ENCODE results near the gene NSMF. TPM values are rescaled to one million over a fixed set of nuclear protein-coding genes. Genes with fewer than 3 reads are reported as not detected.

The NSMF gene
- polyA plus RNA-seq, 1 experiment, result 35.7 TPM

DNA sequence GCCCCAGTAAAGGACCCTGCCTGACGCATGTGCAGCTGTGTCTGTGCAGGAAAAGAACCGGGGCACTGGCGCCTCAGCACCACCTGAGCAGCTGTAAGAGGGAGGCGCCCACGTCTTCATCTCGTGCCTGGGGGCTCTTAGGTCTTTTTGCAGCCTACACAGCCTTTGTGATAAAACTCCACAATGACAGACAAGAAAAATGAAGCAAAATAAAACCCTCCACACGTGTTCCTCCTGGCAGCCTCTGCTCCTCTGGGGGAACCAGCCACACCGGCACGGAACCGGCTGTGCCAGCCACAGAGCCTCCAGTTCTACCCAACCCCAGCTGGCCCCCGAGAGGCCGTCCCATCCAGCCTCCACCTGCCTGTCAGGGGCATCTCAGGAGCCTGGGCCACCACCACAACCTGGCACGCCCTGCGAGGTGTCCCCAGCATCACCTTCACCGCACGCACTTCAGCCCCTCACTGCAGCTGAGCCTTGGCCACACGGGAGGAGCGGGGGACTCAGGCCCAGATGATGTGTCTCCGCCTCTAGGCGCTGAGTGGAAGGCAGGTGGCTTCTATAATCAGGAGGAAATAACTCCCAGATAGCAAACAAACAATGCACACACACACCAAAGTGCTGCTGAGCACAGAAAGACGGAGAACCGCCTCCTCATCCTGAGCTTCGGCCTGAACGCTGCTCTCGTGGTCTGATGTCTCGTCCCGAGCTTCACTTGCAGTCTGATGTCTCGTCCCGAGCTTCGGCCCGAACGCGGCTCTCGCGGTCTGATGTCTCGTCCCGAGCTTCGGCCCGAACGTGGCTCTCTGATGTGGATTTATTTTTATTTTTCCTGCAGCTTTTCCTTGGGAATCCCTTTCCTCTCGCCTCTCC lies 28.6 kb upstream of the NSMF start:
- ChIA-PET CTCF (no interaction called here), POLR2A (no interaction called here)
- DNase-seq (ENCODE audit: low read depth), result no peak
- TF ChIP-seq, protein P1, sequence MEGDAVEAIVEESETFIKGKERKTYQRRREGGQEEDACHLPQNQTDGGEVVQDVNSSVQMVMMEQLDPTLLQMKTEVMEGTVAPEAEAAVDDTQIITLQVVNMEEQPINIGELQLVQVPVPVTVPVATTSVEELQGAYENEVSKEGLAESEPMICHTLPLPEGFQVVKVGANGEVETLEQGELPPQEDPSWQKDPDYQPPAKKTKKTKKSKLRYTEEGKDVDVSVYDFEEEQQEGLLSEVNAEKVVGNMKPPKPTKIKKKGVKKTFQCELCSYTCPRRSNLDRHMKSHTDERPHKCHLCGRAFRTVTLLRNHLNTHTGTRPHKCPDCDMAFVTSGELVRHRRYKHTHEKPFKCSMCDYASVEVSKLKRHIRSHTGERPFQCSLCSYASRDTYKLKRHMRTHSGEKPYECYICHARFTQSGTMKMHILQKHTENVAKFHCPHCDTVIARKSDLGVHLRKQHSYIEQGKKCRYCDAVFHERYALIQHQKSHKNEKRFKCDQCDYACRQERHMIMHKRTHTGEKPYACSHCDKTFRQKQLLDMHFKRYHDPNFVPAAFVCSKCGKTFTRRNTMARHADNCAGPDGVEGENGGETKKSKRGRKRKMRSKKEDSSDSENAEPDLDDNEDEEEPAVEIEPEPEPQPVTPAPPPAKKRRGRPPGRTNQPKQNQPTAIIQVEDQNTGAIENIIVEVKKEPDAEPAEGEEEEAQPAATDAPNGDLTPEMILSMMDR (IDR thresholded peaks at IDR 0.05; ENCODE audit: insufficient read depth, low read depth, low read length), result no peak
- H3K36me3 ChIP-seq (ENCODE audit: control insufficient read depth, insufficient read depth, low read length), result no peaks in the 10 kb centered on the region
- no peak overlapping the region for H3K4me3 ChIP-seq (ENCODE audit: low read depth, low read length)
- no peaks in the 10 kb centered on the region for H3K27me3 ChIP-seq (ENCODE audit: control insufficient read depth, insufficient read depth, low read length)

GRCh38 chr9:137486545-137487453 lies 27.7 kb upstream of the NSMF start:
- ChIA-PET POLR2A (no interaction called here), CTCF (no interaction called here)

GRCh38 chr9:137486141-137486490 lies 27.0 kb upstream of the NSMF start:
- Histone ChIP-seq H3K36me3 (ENCODE audit: control insufficient read depth, insufficient read depth, low read length) (no peaks in the 10 kb centered on the region), H3K4me3 (ENCODE audit: low read depth, low read length) (no peak overlapping the region), H3K27me3 (ENCODE audit: control insufficient read depth, insufficient read depth, low read length) (no peaks in the 10 kb centered on the region)
- no peak for DNase-seq (ENCODE audit: low read depth)
- POLR2A ChIA-PET, result no interaction called here
- CTCF ChIA-PET, result no interaction called here
- TF ChIP-seq, protein P1 (IDR thresholded peaks at IDR 0.05; ENCODE audit: insufficient read depth, low read depth, low read length), result no peak

More at GRCh38 chr9:137486545-137487453, 27.7 kb upstream of the NSMF start:
- DNase-seq (ENCODE audit: low read depth), result no peak
- Histone ChIP-seq H3K36me3 (ENCODE audit: control insufficient read depth, insufficient read depth, low read length) (no peaks in the 10 kb centered on the region), H3K27me3 (ENCODE audit: control insufficient read depth, insufficient read depth, low read length) (no peaks in the 10 kb centered on the region), H3K4me3 (ENCODE audit: low read depth, low read length) (no peak overlapping the region)
- TF ChIP-seq, protein P1 (IDR thresholded peaks at IDR 0.05; ENCODE audit: insufficient read depth, low read depth, low read length), result no peak

DNA sequence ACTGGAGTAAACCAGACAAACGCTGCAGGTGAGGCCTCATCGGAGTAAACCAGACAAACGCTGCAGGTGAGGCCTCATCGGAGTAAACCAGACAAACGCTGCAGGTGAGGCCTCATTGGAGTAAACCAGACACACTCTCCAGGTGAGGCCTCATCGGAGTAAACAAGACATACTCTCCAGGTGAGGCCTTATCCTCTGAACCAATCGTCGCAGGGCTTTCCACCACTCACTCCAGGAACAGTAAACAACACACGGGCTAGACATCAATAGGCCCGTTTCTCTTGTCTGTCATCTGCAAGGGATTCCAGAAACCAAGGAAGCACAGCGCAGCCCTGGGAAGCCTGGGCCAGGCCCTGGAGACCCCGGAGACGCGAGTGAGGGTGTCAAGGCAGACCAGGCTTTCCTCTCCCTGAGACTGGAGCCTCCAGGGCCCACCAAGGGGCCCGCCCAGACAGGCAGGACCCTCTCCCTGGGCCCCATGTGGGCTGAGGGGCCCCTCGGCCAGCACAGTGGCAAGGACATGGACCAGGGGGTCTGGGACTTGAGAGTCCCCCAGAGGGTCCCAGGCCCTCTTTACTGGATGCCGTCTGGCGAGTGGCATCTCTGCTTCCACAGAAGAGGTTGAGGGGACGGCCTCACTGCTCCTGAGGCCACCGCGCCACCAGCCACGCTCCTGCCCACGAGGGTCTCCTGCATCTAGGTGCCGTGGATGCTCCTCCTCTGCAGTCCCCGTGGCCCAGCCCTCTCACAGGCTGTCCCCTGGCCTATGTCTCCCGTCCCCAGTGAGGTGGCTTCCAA lies 26.4 kb upstream of the NSMF start:
- no peak overlapping the region for H3K4me3 ChIP-seq (ENCODE audit: low read depth, low read length)
- H3K36me3 ChIP-seq (ENCODE audit: control insufficient read depth, insufficient read depth, low read length), result no peaks in the 10 kb centered on the region
- H3K27me3 ChIP-seq (ENCODE audit: control insufficient read depth, insufficient read depth, low read length), result no peaks in the 10 kb centered on the region
- ChIA-PET CTCF (no interaction called here), POLR2A (no interaction called here)
- no peak for DNase-seq (ENCODE audit: low read depth)
- TF ChIP-seq, protein P1 (IDR thresholded peaks at IDR 0.05; ENCODE audit: insufficient read depth, low read depth, low read length), result no peak
